ENCODE measurements around the gene MACF1.
"Not testable (repeated sequence)": the region's sequence is repeated elsewhere in the genome, so short reads cannot be mapped to it uniquely, and the experiment has no call there.

MACF1 gene, protein sequence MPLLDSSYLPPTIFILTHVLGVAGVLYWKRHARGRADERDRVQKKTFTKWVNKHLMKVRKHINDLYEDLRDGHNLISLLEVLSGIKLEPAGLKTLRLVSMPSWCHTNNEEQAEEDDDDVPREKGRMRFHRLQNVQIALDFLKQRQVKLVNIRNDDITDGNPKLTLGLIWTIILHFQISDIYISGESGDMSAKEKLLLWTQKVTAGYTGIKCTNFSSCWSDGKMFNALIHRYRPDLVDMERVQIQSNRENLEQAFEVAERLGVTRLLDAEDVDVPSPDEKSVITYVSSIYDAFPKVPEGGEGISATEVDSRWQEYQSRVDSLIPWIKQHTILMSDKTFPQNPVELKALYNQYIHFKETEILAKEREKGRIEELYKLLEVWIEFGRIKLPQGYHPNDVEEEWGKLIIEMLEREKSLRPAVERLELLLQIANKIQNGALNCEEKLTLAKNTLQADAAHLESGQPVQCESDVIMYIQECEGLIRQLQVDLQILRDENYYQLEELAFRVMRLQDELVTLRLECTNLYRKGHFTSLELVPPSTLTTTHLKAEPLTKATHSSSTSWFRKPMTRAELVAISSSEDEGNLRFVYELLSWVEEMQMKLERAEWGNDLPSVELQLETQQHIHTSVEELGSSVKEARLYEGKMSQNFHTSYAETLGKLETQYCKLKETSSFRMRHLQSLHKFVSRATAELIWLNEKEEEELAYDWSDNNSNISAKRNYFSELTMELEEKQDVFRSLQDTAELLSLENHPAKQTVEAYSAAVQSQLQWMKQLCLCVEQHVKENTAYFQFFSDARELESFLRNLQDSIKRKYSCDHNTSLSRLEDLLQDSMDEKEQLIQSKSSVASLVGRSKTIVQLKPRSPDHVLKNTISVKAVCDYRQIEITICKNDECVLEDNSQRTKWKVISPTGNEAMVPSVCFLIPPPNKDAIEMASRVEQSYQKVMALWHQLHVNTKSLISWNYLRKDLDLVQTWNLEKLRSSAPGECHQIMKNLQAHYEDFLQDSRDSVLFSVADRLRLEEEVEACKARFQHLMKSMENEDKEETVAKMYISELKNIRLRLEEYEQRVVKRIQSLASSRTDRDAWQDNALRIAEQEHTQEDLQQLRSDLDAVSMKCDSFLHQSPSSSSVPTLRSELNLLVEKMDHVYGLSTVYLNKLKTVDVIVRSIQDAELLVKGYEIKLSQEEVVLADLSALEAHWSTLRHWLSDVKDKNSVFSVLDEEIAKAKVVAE (N-terminal part only)

DNA sequence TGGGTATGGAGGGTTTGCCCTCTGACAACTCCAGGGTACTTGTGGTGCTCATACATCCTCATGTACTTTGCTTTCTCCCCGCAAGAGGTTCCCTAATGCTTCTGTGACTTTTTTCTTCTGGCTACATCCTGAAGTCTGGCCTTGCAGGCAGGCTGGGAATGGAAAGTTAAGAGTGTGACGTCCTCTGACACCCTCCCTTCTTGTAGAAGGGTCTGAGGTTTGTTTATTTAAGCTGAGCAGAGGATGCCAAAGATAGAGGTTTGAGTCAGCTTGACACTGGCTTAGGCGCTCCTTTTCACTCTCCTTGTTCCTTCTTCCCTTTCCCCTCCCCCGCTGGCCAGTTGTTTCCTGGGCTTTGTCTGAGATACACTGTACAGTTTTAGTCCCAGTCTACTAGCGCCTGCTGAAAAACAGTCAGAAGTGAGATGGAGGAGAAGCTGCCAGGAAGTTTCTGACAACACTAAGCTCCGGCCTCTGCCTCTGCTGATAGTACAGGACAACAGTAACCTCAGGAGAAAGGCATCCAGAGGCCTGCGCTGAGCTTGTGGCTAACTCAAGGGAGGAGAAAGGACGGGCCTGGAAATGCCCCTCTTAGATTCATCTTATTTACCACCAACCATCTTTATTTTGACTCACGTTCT lies at the start of gene MACF1:
Gene MACF1, plus strand, starts transcription at position 255 of the 641 bp plus-strand sequence. Its CDS starts 328 bp downstream, at position 583.
- DNase-seq: no peak

DNA sequence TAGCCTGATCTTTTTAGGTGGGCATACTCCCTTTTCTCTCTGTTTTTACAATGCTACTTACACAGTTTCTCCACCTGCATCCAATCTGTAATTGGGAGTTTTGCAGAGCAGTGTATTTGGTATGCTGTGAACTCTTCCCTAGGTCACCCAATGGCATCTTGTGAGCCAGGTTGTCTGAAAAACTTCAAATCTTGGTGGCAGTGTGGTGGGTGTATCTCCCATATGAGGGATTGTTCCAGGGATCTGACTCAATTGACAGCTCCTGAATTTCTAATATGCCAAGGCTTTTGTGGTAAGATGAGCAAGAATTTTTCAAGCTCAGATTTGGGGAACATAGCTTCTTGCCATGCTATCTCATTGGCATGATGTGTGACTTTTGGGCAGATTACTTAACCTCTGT lies 47.2 kb upstream of the MACF1 start:
- DNase-seq: no peak

DNA sequence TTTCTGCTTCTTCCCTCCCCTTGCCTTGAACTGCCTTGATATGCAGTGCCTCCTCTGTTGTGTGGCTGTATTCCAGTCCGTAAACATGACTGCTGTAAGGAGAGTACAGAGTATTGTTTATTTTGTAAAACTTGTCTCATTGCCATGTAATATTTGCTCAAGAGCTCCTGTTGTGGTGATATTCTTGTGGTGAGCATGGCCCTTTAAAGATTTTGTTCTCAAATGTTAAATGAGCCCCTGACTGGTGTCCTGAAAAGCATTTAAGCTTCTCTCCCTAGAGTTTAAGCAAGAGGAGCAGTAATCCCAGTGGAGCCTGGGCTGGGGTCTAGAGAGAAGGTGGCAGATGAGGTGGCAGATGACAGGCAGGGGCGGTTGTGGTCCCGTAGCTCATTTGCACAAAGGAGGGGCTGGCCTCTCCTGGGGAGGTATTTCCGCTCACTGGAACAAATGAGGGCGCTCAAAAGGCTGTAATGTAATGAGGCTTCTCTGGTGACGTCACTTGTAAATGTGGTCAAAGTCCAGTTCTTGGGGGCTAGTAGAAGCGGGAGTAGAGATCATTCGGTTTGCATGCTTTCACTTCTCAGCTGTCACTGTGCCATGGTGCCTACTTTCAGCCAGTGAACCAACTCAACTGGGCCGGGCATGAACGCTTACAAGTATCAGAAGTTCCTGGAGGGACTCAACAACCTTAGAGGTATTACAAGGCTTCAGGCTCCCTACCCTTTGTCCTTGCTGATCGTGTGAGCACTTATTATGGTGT lies 46.0 kb upstream of the MACF1 start:
- DNase-seq: peak; percentile 51

GRCh38 chr1:39159224-39160036 lies 45.1 kb upstream of the MACF1 start:
- DNase-seq: no peak

- DNase-seq: peak; percentile 31
Measured at GRCh38 chr1:39160703-39161102, 43.8 kb upstream of the MACF1 start.

GRCh38 chr1:39161811-39162210 lies 42.7 kb upstream of the MACF1 start:
- DNase-seq: not testable (repeated sequence)

DNA sequence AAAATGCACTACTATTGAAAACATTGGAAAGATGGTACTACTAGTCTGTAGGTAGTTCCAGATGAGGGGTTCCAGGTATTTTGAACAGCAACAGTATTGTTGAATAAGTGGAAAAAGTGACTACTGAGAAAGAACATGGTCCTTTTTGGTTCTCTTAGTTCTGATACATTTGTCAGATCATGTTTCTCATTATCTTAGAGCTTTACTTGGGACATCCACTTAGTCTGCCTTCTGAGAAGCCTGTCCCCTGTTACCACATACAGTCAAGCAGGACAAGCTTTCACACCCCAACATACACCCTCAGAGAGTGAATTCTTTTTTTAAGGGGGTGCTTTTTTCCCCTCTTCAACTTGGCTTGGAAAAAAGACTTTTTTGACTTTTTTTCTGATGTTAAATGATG lies 41.0 kb upstream of the MACF1 start:
- no peak for DNase-seq

- DNase-seq: no peak
Measured at GRCh38 chr1:39164256-39164655, 40.2 kb upstream of the MACF1 start.

- DNase-seq: no peak
Measured at GRCh38 chr1:39165049-39165448, 39.4 kb upstream of the MACF1 start.

GRCh38 chr1:39165488-39165887 lies 39.0 kb upstream of the MACF1 start:
- DNase-seq: no peak

GRCh38 chr1:39167632-39168209 lies 36.8 kb upstream of the MACF1 start:
- DNase-seq: no peak

DNA sequence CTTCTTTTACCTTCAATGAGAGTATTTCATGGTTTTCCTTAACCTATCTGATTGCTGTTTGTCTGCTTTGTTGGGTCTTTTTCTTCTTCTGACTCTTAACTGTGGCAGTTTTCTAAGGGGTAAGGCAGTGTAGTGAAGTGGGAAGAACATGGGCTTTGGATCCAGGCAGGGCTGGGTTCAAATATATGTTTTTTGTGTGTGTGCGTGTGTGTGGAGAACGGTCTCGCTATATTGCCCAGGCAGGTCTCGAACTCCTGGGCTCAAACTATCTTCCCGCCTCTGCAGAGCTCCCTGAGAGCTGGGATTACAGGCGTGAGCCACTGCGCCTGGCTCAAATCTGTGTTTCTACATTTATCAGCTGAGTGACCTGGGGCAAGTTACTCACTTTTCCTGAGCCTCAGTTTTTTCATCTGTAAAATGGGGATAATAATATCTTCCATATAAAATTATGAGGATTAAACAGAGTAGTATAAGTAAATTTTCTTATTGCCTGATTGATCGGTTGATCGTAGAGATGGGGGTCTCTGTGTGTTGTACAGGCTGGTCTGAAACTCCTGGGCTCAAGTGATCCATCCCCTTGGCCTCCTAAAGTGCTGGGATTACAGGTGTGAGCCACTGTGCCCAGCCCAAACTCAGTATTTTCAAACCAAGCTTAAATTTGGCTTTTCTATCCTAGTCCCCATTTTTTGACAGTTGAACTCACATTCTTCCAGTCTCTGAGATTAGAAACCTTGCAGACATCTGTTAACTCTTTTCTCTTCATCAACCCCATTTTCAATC lies 36.0 kb upstream of the MACF1 start:
- DNase-seq: no peak

DNA sequence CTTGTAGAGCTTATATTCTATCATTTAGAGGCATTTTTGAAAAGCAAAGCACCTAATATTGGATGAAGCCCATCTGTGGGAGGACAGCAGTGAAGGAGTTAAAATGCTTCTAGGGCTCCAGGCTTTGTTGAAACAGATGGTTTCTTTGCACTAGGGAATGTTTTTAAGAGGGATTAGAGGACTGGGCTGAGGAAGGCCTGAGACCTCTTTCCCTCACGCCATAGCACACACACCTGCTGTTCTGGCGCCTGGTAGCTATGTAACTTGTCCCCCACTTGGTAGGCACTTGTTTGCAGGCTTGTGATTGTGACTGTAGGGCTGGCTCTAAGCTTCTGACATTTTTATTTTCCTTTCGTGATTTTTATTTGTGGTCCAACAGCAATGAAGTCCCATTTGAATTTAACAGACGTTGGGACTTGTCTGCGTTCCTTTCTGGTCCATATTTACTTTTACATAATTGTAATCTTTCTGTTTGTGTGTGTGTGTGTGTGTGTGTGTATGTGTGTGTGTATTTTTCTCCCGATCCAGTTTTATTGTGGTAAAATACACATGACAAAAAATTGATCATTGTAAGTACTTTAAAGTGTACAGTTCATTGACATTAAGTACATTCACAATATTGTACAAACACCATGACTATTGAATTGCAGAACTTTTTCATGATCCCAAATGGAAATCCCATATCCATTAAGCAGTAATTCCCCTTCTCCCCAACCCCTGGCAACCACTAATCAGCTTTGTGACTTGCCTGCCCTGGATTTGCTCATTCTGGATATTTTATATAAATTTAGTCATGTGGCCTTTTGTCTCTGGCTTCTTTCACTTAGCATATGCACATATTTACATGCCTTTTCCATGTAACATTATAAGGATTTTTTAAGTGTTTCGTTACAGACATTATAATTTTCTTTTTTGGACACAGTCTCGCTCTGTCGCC lies 33.5 kb upstream of the MACF1 start:
- peak; percentile 95 for DNase-seq

- DNase-seq: no peak
Measured at GRCh38 chr1:39173119-39173994, 31.1 kb upstream of the MACF1 start.

DNA sequence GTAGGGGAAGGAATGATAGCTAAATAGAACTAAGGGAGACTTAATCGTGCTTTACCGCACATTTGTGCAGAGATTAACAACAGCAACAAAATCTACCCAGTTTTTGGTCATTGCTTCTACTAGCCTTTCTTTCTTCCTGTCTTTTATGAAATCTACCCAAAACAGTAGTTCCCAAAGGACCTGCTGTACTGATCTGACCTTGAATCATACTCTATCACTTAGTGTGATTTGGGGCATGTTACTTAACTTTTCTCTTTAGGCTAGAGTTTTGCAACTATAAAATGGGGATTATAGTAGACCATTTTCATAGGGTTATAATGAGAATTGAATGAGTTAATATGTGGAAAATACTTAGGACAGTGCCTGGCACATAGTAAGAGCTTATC lies 30.5 kb upstream of the MACF1 start:
- DNase-seq: no peak

DNA sequence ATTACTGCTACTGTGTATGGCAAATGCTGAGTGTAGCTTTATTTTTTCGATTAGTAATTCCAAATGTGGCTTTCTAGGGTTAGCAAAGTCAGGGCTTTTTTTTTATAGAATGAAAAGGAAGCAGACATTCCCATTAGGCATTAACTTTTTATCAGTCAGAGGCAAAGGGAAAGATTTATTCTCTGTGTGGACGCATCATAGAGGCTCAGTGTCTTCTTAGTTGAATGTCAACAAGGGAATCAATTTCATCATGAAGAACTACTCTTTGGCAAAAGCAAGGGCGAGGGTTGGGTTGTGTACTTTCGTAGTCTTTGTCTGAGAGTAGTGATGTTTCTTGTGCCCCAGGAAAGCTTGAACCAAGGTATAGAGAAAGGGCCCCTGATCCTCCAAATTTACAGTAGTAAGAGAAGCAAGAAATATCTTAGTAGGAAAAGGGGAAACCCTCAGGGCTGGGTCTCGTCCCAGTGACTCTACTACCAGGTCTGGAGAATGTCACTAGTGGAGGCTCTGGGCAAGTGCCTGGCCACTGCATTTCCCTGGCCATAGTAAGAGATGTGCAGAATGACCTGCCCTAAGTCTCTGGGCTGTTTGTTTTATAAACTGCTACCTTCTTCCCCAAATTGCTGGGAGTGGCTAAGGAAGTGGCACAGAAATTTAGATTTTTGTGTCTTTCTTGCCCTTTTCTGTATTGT lies 30.0 kb upstream of the MACF1 start:
- no peak for DNase-seq

DNA sequence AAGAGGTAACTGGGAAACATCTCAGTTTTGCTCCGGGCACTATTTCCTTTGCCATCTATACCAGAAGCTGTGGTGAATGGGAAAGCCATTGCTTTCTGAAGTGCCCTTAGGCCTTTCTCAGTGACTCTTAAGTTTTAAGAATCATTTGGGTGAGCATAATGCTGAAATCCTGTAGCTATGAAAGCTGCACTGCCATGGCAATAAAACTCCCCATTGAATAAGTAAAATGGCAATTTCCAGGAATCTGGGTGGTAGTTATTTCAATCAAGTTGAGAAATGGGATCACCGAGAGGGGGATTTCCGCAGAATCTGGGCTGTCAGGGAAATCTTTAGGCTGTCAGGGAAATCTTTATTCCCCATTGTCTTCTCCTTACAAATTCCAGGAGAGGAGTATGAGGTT lies 26.8 kb upstream of the MACF1 start:
- no peak for DNase-seq
